ENCODE measurements around the gene ANKLE1.

Gene ANKLE1

GRCh38 chr19:17327654-17328516, 46.2 kb downstream of the ANKLE1 start:
- DNase-seq: peak; percentile 48

DNA sequence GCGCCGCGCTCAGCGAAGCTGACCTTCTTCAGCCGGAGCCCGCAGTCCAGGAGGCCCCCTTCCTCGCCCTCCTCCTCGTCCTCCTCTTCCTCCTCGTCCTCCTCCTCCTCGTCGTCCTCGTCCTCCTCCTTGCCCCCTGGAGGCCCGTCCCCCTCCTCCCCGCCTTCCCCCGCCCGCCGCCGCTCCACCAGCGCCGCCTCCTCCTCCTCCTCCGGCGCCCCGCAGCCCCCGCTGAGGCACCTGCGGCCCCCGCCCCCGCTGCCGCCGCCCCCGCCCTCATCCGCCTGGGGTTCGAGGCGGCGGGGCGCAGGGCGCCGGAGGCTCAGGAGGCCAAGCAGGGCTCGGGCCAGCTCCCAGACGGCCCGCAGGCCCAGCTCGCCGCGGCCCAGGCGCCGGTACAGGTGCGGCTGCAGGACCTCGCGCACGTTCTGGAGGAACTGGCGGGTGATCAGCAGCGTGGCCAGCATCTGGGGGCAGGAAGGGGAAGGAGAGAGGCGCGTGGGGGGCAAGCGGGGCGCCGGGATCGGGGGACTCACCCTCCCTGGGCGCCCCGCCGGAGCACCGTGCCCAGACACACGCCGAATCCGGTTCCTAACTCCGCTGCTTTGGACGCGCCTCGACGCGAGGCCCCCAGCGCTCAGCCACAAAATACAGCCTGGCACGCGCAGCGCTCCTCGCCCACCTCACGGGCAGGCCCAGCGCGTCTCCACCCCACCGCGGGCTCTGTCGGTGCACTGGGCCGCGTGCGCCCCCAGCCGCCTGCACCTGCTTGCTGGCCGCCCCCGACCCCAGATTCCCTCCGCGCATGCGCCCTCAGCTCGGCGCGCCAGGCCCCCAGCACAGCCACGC, 47.0 kb downstream of the ANKLE1 start:
- DNase-seq: peak; percentile 30

- DNase-seq: no peak
Measured at GRCh38 chr19:17329366-17330261, 47.9 kb downstream of the ANKLE1 start.

DNA sequence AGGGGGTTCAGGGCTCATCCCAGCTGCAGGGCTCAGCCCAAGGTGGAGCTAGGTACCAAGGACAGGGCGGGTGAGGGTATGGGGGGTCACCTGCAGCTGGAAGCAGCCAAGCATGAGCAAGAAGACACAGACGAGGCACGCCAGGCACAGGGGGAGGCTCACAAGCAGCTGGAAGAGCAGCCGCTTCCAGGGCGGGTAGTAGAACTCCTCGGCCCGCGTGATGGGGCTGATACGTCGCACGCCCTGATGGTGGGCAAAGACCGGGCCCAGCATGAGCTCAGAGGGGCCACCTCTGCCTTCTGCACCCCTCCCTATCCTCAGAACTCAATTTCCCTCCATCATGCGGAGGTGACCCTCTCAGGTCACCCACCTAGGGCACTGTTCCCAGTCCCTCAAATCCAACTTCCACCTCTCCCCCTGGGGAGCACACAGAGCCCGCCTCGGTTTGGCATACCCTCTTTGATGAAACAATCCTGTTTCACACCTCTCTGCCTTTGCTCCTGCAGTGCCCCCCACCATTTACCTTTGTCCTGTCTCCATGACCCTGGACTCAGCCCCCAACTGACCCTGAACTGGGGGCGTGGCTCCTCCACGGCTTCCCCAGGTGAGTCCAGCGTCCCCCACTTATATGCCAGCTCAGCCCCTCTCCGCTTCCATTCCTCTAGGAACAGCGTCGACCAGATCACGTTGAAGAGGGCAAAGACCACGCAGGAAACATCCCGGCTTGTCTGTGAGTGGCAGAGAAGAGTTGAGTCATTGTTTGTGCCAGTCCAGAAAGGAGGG, 48.8 kb downstream of the ANKLE1 start:
- DNase-seq: no peak

DNA sequence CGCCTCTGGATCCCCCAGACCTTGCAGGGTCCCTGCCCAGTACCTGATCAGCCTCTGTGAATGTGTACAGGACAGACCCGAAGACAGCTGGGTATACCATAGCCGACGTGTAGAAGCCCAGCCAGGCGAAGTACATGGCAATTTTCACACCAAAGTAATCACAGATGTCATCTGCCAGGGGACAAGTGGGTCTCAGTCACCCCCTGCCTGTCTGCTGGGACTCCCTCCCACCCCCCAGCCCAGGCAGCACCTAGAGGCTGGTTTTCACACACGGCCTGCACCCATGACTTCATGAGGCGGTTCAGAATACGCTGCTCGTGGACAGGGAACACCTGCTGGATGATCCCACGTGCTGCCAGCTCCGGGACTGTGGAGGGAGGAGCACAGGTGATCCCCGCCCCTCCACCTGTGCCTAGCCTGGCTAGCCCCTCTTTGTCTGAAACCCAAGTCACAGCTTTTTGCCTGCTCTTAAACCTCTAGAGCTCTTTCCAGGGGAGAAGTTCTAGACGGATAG, 49.4 kb downstream of the ANKLE1 start:
- DNase-seq: no peak

DNA sequence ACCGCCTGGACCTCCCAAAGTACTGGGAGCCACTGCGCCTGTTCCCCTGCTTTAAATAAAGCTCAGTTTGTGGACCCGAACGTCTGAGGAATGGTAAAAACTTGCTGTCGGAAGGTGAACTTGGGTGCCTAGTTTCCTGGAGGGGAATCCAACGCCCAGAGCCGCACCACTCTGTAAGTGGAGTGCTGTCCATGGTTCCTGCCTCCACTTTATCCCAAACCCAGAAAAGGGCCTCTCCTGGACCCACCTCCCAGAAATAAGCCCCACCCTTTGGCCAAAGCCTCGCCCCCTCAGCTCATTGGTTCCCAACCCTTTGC, 50.6 kb downstream of the ANKLE1 start:
- DNase-seq: no peak

- no peak for DNase-seq
Measured at GRCh38 chr19:17332677-17333581, 51.2 kb downstream of the ANKLE1 start.

- DNase-seq: peak; percentile 65
Measured at GRCh38 chr19:17333611-17334413, 52.1 kb downstream of the ANKLE1 start.

DNA sequence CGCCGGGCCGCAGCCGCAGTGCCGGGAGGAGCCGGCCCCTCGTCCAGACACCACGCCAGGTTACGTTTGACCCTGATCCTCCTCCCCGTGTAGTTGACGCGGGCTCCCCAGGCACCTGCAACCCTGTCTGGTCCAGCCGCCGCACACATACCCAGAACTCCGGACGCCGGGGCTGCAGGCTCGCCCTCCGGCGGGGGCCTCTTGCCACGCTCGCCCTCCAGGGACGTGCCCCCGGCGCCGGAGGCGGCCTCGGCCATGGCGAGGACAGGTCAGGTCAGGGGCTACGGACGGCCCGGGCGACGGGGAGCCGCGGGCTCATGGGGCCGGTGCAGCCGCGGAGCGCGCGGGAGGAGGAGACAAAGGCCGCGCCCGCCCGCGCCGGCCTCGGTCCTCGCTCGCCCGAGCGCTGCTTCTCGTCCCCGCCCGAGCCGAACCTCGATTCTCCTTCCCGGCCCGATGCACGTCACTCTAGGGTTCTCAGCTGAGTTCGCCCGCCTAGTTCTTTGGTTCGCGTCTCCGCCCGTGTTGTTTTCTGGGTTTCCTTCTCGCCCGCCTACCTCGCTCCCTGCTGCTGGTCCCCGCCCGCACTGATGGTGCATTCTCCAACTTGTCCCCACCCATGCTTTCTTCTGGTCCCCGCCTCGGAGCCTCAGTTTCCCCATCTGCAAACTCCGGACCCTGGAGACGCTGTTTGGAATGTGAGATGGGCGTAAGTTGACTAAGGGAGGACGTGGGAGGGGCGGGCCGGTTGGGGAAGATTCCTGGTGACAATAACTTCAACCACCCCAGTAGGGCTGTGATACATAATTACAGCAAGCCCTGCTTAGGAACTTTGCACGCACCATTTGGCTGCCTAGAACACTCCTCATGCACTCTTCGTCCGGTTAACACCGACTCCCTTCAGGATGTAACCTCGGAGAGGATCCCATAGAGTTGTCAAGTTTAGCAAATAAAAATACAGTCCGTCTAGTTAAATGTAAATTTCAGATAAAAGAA, 53.0 kb downstream of the ANKLE1 start, which contains the start of gene ANO8:
Gene ANO8 (minus strand): TSS at position 442 of the 996 bp plus-strand sequence. CDS start 185 bp downstream, at position 257.
- peak; percentile 92 for DNase-seq

DNA sequence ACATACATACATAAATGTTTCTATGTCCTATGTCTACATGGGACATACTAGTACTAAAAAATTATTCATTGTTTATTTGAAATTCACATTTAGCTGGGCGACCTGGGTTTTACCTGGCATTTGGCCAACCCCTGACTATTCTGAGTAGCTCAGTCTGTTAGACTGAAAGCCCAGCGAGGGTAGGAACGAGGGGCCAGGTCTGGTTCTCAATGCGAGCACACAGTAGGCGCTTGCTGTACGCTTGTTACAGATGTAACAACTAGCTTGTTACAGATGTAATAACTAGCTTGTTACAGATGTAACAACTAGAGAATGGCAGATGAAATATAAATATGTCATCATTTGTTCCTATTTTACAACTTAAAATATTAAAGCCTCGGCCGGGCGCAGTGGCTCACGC, 53.9 kb downstream of the ANKLE1 start:
- no peak for DNase-seq
